NT2/D1 (cell line): ENCODE data around the gene PDE3A.

Source experiments
- SUZ12 ChIP-seq: IDR thresholded peaks from 2 replicates; pipeline ENCODE4 v1.6.1; 2011; ENCODE audit not compliant: insufficient read length, insufficient read depth; ENCODE audit errors: extremely low read depth
- YY1 ChIP-seq: IDR thresholded peaks from 2 replicates; pipeline ENCODE4 v1.6.1; 2011; ENCODE audit not compliant: insufficient read length, insufficient read depth
- ZNF274 ChIP-seq: IDR thresholded peaks from 2 replicates; pipeline ENCODE4 v1.6.1; 2011; ENCODE audit warnings: mild to moderate bottlenecking, low read depth, low read length

GRCh38 chr12:20477672-20478071 lies 109.3 kb downstream of the PDE3A start:
- no peak for TF ChIP-seq YY1
- TF ChIP-seq ZNF274: no peak
- TF ChIP-seq SUZ12: no peak
